ENCODE results near the gene ETFDH. TPM values are rescaled to one million over a fixed set of nuclear protein-coding genes. Genes with fewer than 3 reads are reported as not detected.

Gene ETFDH
- total RNA-seq (ENCODE audit: low replicate concordance): 19.3 and 51.8 TPM in 2 replicates

GRCh38 chr4:158671915-158672806 is at the start of gene ETFDH:
Gene ETFDH, plus strand, starts transcription at chr4:158672296. Its CDS starts 161 bp downstream, at chr4:158672457.

DNA sequence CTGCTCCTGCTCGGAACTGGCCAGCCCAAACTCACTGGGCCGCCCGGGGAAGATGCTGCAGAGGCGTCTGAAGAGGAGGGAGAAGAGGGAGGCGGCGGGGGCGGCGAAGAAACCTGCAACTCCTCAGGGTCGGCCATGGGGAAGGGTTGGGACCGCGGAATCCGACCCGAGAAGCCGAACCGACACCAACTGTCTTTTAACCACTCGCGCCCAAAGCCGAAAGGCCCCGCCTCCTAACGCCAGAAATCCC is 506 bp upstream of the ETFDH start, which contains the start of gene C4orf46:
Gene C4orf46 (minus strand): TSS at position 223 of the 250 bp plus-strand sequence. CDS start 86 bp downstream, at position 137.

GRCh38 chr4:158722917-158723793 is 51.1 kb downstream of the ETFDH start, which contains the start of gene PPID:
Gene PPID, minus strand, starts transcription at chr4:158723396. Its CDS starts 108 bp downstream, at chr4:158723288.

Other genes with a start within 250 kb of the ETFDH start
- 4.6 and 10.5 TPM in 2 replicates for gene RXFP1, start 150.4 kb upstream of the ETFDH start, total RNA-seq (ENCODE audit: low replicate concordance)
- gene C4orf46, start 409 bp upstream of the ETFDH start, total RNA-seq (ENCODE audit: low replicate concordance): 8.3 and 14.4 TPM in 2 replicates
- 18.8 and 22.4 TPM in 2 replicates for gene PPID, start 51.1 kb downstream of the ETFDH start, total RNA-seq (ENCODE audit: low replicate concordance)
- gene FNIP2, start 96.7 kb downstream of the ETFDH start, total RNA-seq (ENCODE audit: low replicate concordance): 14.7 and 40.3 TPM in 2 replicates